Measurements from ENCODE around the gene EIF3B. TPM values are rescaled to one million over a fixed set of nuclear protein-coding genes. Genes with fewer than 3 reads are reported as not detected.

Gene EIF3B
- total and polyA plus RNA-seq, 9 of the 15 experiments (the other 6 are each of a cell fraction or from before 2014, with no cell fraction given) = 25.9 to 494 (median 357) TPM

DNA sequence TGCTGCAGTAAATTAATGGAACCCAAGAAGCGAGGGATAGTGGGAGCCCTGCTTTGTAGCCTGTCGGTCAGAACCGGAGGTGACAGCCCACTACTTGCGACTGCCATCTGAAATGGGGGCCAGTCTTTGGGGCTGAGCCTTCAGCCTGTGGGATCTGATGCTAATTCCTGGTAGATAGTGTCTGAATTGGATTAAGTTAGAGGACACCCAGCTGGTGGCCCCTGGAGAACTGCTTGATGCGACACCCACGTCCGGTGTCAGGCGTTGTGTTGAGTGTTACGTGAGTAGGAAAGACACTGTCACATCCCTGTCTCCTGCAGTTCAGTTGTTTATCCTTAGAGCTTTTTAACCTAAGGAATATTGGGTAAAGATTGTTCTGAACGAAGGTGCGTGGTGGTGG lies 5.0 kb downstream of the EIF3B start:
- intact Hi-C loops (cut with micrococcal nuclease) = no loop called here
- peaks cover 12 to 26% of the 10 kb centered on the region in 2 experiments; a peak in 4 of 5 replicates for H3K4me1 ChIP-seq (replicated peaks in 1 of 2; ENCODE audit: control insufficient read depth in 2 of 2, insufficient read depth in 2 of 2, low read length in 2 of 2)
- CTCF ChIA-PET (ENCODE audit: low intra/inter-chr PET ratio) = no interaction called here
- H3K9ac ChIP-seq (ENCODE audit: insufficient read depth in 1 of 2, low read depth in 2 of 2, low read length in 2 of 2) = peak overlapping the region in 1 of 2 experiments; percentile 14; a peak in 1 of 4 replicates
- WGBS (ENCODE audit: insufficient coverage, low coverage, missing lambda C conversion rate) = 98% methylated on average over 11 of the region's 11 CpGs
- H3K36me3 ChIP-seq (ENCODE audit: control insufficient read depth, insufficient read depth, low read length) = peaks cover 86% of the 10 kb centered on the region
- DNase-seq (ENCODE audit: extremely low read depth in 1 of 4, low spot score in 3 of 4) (peak in 1 of 4 experiments; percentile 6), ATAC-seq (no peak), FAIRE-seq (no peak)
- no peak overlapping the region for H3K4me3 ChIP-seq
- H3K4me2 ChIP-seq (ENCODE audit: insufficient read depth, low read length) = no peak overlapping the region
- TF ChIP-seq RBFOX2 (IDR thresholded peaks at IDR 0.05; ENCODE audit: low read depth, low read length) = peak; percentile 48
- TF ChIP-seq ZFX (CRISPR knock-in tag; IDR thresholded peaks at IDR 0.05) = no peak
- no peaks in the 10 kb centered on the region for H3K9me1 ChIP-seq (ENCODE audit: control insufficient read depth, insufficient read depth, low read length)
- H3K27me3 ChIP-seq (ENCODE audit: control insufficient read depth in 2 of 2, insufficient read depth in 2 of 2, low read length in 2 of 2) = no peaks in the 10 kb centered on the region
- no peaks in the 10 kb centered on the region for H3K9me3 ChIP-seq (replicated peaks; ENCODE audit: control insufficient read depth, insufficient read depth, low read depth, low read length)
- no peak overlapping the region for H3K27ac ChIP-seq (ENCODE audit: extremely low read depth, low read depth, low read length)
- BruUV-seq (replicated peaks) = no TSS peak
- H3K79me2 ChIP-seq (ENCODE audit: control insufficient read depth, insufficient read depth, low read length) = peaks cover 86% of the 10 kb centered on the region
- no peak overlapping the region for H2AFZ ChIP-seq (ENCODE audit: low read depth, low read length)
- in situ Hi-C loops (cut with MboI) = no loop called here
- peaks cover 59% of the 10 kb centered on the region for H4K20me1 ChIP-seq (replicated peaks; ENCODE audit: control insufficient read depth, insufficient read depth, low read length)
- POLR2A ChIA-PET = interaction anchor here (0.7 to 3.2 kb wide), 5 partner anchors 11 to 121 kb away, joined by 3 to 13 read pairs (median 5); no protein-coding TSS in a partner anchor

DNA sequence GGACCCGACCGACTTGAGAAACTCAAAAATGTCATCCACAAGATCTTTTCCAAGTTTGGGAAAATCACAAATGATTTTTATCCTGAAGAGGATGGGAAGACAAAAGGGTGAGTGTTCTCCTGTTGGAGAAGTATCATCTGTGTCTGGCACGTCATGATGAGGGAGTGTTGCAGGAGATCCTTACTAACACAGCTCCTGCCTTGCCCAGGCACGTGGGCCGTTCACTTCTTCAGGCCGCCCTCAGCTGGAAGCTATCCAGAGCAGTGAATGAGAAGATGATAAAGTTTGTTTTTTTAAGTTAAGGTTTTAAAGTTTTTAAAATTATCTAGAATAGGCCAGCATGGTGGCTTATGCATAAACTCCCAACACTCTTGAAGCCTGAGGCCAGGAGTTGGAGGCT lies 6.2 kb downstream of the EIF3B start:
- no peak for FAIRE-seq
- no peak for DNase-seq (ENCODE audit: extremely low read depth in 1 of 4, low spot score in 3 of 4)
- intact Hi-C loops (cut with micrococcal nuclease) (no loop called here), in situ Hi-C loops (cut with MboI) (no loop called here)
- 89% methylated on average over 6 of the region's 6 CpGs for WGBS (ENCODE audit: insufficient coverage, low coverage, missing lambda C conversion rate)
- no TSS peak for BruUV-seq (replicated peaks)
- no peak overlapping the region for H3K9ac ChIP-seq (ENCODE audit: insufficient read depth in 1 of 2, low read depth in 2 of 2, low read length in 2 of 2)
- peaks cover 59% of the 10 kb centered on the region for H4K20me1 ChIP-seq (replicated peaks; ENCODE audit: control insufficient read depth, insufficient read depth, low read length)
- H3K4me1 ChIP-seq (replicated peaks in 1 of 2; ENCODE audit: control insufficient read depth in 2 of 2, insufficient read depth in 2 of 2, low read length in 2 of 2) = peaks cover 12 to 19% of the 10 kb centered on the region in 2 experiments; a peak in 4 of 5 replicates
- H3K36me3 ChIP-seq (ENCODE audit: control insufficient read depth, insufficient read depth, low read length) = peaks cover 94% of the 10 kb centered on the region
- no peak overlapping the region for H2AFZ ChIP-seq (ENCODE audit: low read depth, low read length)
- H3K27me3 ChIP-seq (ENCODE audit: control insufficient read depth in 2 of 2, insufficient read depth in 2 of 2, low read length in 2 of 2) = no peaks in the 10 kb centered on the region
- ChIA-PET CTCF (ENCODE audit: low intra/inter-chr PET ratio) (no interaction called here), POLR2A (interaction anchor here (1.7 to 3.2 kb wide), 2 partner anchors 10 to 13 kb away, joined by 5 to 13 read pairs; no protein-coding TSS in a partner anchor)
- no peak for ATAC-seq
- no peak overlapping the region for H3K4me2 ChIP-seq (ENCODE audit: insufficient read depth, low read length)
- H3K9me3 ChIP-seq (replicated peaks; ENCODE audit: control insufficient read depth, insufficient read depth, low read depth, low read length) = no peaks in the 10 kb centered on the region
- H3K79me2 ChIP-seq (ENCODE audit: control insufficient read depth, insufficient read depth, low read length) = peaks cover 83% of the 10 kb centered on the region
- H3K4me3 ChIP-seq = no peak overlapping the region
- no peak overlapping the region for H3K27ac ChIP-seq (ENCODE audit: extremely low read depth, low read depth, low read length)
- no peaks in the 10 kb centered on the region for H3K9me1 ChIP-seq (ENCODE audit: control insufficient read depth, insufficient read depth, low read length)
- no peak for TF ChIP-seq HIVEP1 (CRISPR knock-in tag; IDR thresholded peaks at IDR 0.05)
- no peak for TF ChIP-seq NFE2 (IDR thresholded peaks at IDR 0.05; ENCODE audit: low read depth)
- TF ChIP-seq POLR2AphosphoS2 (IDR thresholded peaks at IDR 0.05; ENCODE audit: low read length) = no peak
- no peak for TF ChIP-seq NCOA4 (IDR thresholded peaks at IDR 0.05; ENCODE audit: partially characterized antibody)
- TF ChIP-seq, protein P1, sequence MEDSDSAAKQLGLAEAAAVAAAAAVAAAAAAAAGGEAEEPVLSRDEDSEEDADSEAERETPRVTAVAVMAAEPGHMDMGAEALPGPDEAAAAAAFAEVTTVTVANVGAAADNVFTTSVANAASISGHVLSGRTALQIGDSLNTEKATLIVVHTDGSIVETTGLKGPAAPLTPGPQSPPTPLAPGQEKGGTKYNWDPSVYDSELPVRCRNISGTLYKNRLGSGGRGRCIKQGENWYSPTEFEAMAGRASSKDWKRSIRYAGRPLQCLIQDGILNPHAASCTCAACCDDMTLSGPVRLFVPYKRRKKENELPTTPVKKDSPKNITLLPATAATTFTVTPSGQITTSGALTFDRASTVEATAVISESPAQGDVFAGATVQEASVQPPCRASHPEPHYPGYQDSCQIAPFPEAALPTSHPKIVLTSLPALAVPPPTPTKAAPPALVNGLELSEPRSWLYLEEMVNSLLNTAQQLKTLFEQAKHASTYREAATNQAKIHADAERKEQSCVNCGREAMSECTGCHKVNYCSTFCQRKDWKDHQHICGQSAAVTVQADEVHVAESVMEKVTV (CRISPR knock-in tag; IDR thresholded peaks at IDR 0.05) = no peak
- no peak for TF ChIP-seq ZNF408 (CRISPR knock-in tag; IDR thresholded peaks at IDR 0.05; ENCODE audit: low read depth)
- TF ChIP-seq CAMTA2 (CRISPR knock-in tag; conservative IDR thresholded peaks at IDR 0.05) = no peak
- TF ChIP-seq, protein P2, sequence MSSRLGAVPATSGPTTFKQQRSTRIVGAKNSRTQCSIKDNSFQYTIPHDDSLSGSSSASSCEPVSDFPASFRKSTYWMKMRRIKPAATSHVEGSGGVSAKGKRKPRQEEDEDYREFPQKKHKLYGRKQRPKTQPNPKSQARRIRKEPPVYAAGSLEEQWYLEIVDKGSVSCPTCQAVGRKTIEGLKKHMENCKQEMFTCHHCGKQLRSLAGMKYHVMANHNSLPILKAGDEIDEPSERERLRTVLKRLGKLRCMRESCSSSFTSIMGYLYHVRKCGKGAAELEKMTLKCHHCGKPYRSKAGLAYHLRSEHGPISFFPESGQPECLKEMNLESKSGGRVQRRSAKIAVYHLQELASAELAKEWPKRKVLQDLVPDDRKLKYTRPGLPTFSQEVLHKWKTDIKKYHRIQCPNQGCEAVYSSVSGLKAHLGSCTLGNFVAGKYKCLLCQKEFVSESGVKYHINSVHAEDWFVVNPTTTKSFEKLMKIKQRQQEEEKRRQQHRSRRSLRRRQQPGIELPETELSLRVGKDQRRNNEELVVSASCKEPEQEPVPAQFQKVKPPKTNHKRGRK (tag; IDR thresholded peaks at IDR 0.05) = no peak
- no peak for TF ChIP-seq ZNF668 (CRISPR knock-in tag; IDR thresholded peaks at IDR 0.05)
- no peak for TF ChIP-seq ZFP36 (IDR thresholded peaks at IDR 0.05; ENCODE audit: low read depth, low read length, partially characterized antibody)
- no peak for TF ChIP-seq NR2F6 (CRISPR knock-in tag; IDR thresholded peaks at IDR 0.05)

All from K562 (cell line).